ENCODE measurements around the gene FXYD5. TPM values are rescaled to one million over a fixed set of nuclear protein-coding genes. Genes with fewer than 3 reads are reported as not detected.
A peak's percentile ranks its signal among the peaks of the same experiment; 100 is the strongest.

FXYD5 gene
- total RNA-seq, 1 experiment from 2014 or later: 100 TPM

DNA sequence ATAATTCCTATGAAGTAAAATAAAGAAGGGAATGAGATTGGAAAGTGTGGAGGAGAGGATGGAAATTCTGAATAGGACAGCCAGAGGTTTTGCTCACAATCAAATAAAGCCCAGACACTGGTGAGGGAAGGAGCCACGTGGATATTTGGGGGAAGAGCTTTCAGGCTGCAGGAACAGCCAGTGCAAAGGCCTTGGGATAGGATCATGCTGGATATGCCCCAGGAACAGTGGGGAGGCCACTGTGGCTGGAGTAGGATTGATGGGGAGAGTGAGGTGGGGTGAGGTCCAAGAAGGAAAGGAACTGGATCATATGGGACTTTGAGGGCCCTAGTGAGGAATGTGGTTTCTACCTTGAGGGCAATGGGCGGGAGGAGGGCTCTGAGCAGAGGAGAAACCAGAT lies 4.1 kb upstream of the FXYD5 start:
- H2BK5ac ChIP-seq (ENCODE audit: insufficient read length, low read length): no peak overlapping the region
- H3K79me2 ChIP-seq (ENCODE audit: insufficient read depth, low read length): no peaks in the 10 kb centered on the region
- no peak overlapping the region for H3K18ac ChIP-seq (ENCODE audit: insufficient read length, low read depth, low read length)
- no peak overlapping the region for H3K4ac ChIP-seq (ENCODE audit: low read depth, low read length)
- H2BK120ac ChIP-seq (ENCODE audit: low read depth, low read length, poor library complexity, severe bottlenecking): no peak overlapping the region
- H2AK5ac ChIP-seq (ENCODE audit: insufficient read length, low read length): no peak overlapping the region
- H4K20me1 ChIP-seq (ENCODE audit: control insufficient read depth, insufficient read depth, insufficient read length): no peaks in the 10 kb centered on the region
- no peaks in the 10 kb centered on the region; a peak in 1 of 5 replicates for H3K9me3 Mint-ChIP-seq
- H3K27ac ChIP-seq (ENCODE audit: insufficient read length, low read depth, low read length): no peak overlapping the region
- H3K4me1 Mint-ChIP-seq: peaks cover 38 to 43% of the 10 kb centered on the region in 2 experiments
- no peak overlapping the region for H2BK15ac ChIP-seq (ENCODE audit: low read depth, low read length)
- no peak overlapping the region for H4K91ac ChIP-seq (ENCODE audit: insufficient read length, low read depth, low read length)
- no peak overlapping the region for H3T11ph ChIP-seq (ENCODE audit: low read length)
- H3K9me3 ChIP-seq (ENCODE audit: control insufficient read depth, low read depth, low read length): no peaks in the 10 kb centered on the region
- H3K4me3 Mint-ChIP-seq: peak overlapping the region in 1 of 2 experiments; percentile 10; a peak in 2 of 5 replicates
- no peak overlapping the region for H2BK12ac ChIP-seq (ENCODE audit: insufficient read length, low read depth, low read length)
- no peak overlapping the region for H2BK20ac ChIP-seq (ENCODE audit: low read depth, low read length, poor library complexity, severe bottlenecking)
- no peak overlapping the region for H4K8ac ChIP-seq (replicated peaks; ENCODE audit: insufficient read length, low read depth, low read length)
- no peak for DNase-seq
- peaks cover 2% of the 10 kb centered on the region for H3K27me3 Mint-ChIP-seq (ENCODE audit: low read depth)
- no peaks in the 10 kb centered on the region for H3K79me1 ChIP-seq (ENCODE audit: insufficient read depth, low read depth, low read length, poor library complexity, severe bottlenecking)
- H3K23me2 ChIP-seq (ENCODE audit: insufficient read length, low read depth, low read length, poor library complexity, severe bottlenecking): peaks cover 19% of the 10 kb centered on the region
- H3K14ac ChIP-seq (ENCODE audit: insufficient read depth, low read length): no peak overlapping the region
- no peak overlapping the region for H3K56ac ChIP-seq (ENCODE audit: insufficient read length, low read depth, low read length)
- H3K4me2 ChIP-seq (ENCODE audit: insufficient read depth, insufficient read length, low read length): no peak overlapping the region
- H3K9ac ChIP-seq (ENCODE audit: extremely low read depth, insufficient read length, low read length): no peak overlapping the region
- H3K4me1 ChIP-seq (ENCODE audit: insufficient read depth, low read length): peaks cover 10% of the 10 kb centered on the region; the same call in 1 of the 2 replicates
- TF ChIP-seq, protein P1, sequence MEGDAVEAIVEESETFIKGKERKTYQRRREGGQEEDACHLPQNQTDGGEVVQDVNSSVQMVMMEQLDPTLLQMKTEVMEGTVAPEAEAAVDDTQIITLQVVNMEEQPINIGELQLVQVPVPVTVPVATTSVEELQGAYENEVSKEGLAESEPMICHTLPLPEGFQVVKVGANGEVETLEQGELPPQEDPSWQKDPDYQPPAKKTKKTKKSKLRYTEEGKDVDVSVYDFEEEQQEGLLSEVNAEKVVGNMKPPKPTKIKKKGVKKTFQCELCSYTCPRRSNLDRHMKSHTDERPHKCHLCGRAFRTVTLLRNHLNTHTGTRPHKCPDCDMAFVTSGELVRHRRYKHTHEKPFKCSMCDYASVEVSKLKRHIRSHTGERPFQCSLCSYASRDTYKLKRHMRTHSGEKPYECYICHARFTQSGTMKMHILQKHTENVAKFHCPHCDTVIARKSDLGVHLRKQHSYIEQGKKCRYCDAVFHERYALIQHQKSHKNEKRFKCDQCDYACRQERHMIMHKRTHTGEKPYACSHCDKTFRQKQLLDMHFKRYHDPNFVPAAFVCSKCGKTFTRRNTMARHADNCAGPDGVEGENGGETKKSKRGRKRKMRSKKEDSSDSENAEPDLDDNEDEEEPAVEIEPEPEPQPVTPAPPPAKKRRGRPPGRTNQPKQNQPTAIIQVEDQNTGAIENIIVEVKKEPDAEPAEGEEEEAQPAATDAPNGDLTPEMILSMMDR (conservative IDR thresholded peaks at IDR 0.05): no peak
- H3K23ac ChIP-seq (ENCODE audit: insufficient read length, low read depth, low read length): no peak overlapping the region
- WGBS (ENCODE audit: extremely low coverage, insufficient read length, low lambda C conversion rate): no CpG with 5 or more reads among the region's 2 CpGs
- no peak overlapping the region for H4K5ac ChIP-seq (ENCODE audit: insufficient read length, low read depth, low read length)
- no peak overlapping the region for H2AFZ ChIP-seq (ENCODE audit: low read length)
- no peaks in the 10 kb centered on the region for H3K27me3 ChIP-seq (ENCODE audit: insufficient read depth, low read length)
- peaks cover 0 to 10% (median 2%) of the 10 kb centered on the region in 3 experiments; a peak in 4 of 7 replicates for H3K36me3 Mint-ChIP-seq (ENCODE audit: insufficient read depth in 1 of 3, low read depth in 3 of 3)
- peak overlapping the region in 2 of 3 experiments; percentile 9 to 55; a peak in 2 of 7 replicates for H3K27ac Mint-ChIP-seq
